HS-27A (cell line): ENCODE results near the gene TLDC2.

ENCODE experiments used
- DNase-seq: peaks from one replicate; pipeline ENCODE4 v3.0.0-alpha.2; 2012; ENCODE audit warnings: low read depth, missing footprints

The TLDC2 gene

GRCh38 chr20:36850759-36851158 is 25.2 kb upstream of the TLDC2 start:
- DNase-seq, result no peak

- DNase-seq, result no peak
These were observed 24.4 kb upstream of the TLDC2 start for GRCh38 chr20:36851490-36851889.

GRCh38 chr20:36852187-36852586 is 23.8 kb upstream of the TLDC2 start:
- no peak for DNase-seq

GRCh38 chr20:36854348-36855240 is 21.3 kb upstream of the TLDC2 start:
- no peak for DNase-seq

GRCh38 chr20:36855241-36855657 is 20.7 kb upstream of the TLDC2 start:
- no peak for DNase-seq

- DNase-seq, result no peak
These were observed 19.7 kb upstream of the TLDC2 start for GRCh38 chr20:36856195-36856594.

- DNase-seq, result no peak
These were observed 19.0 kb upstream of the TLDC2 start for GRCh38 chr20:36856691-36857635.

GRCh38 chr20:36859282-36859555 is 16.7 kb upstream of the TLDC2 start:
- DNase-seq, result no peak

GRCh38 chr20:36859700-36860330 is 16.1 kb upstream of the TLDC2 start:
- no peak for DNase-seq

- DNase-seq, result no peak
These were observed 15.6 kb upstream of the TLDC2 start for GRCh38 chr20:36860339-36860738.

- DNase-seq, result no peak
These were observed 14.9 kb upstream of the TLDC2 start for GRCh38 chr20:36860811-36861624.

- DNase-seq, result no peak
These were observed 14.4 kb upstream of the TLDC2 start for GRCh38 chr20:36861625-36861874.

GRCh38 chr20:36861875-36862801 is 13.8 kb upstream of the TLDC2 start:
- DNase-seq, result peak; percentile 86

GRCh38 chr20:36862857-36863668 is 12.9 kb upstream of the TLDC2 start:
- no peak for DNase-seq

- no peak for DNase-seq
These were observed 10.7 kb upstream of the TLDC2 start for GRCh38 chr20:36865076-36865860.

GRCh38 chr20:36865861-36866149 is 10.1 kb upstream of the TLDC2 start:
- no peak for DNase-seq

- no peak for DNase-seq
These were observed 9.8 kb upstream of the TLDC2 start for GRCh38 chr20:36866164-36866563.

GRCh38 chr20:36866681-36867495 is 9.1 kb upstream of the TLDC2 start:
- DNase-seq, result no peak
